Right atrium auricular region (tissue), 2 donors: ENCODE measurements around the gene UBE3C. TPM values are rescaled to one million over a fixed set of nuclear protein-coding genes. Genes with fewer than 3 reads are reported as not detected.
"Not testable (repeated sequence)": the region's sequence is repeated elsewhere in the genome, so short reads cannot be mapped to it uniquely, and the experiment has no call there.

Experiments
- DNase-seq: peaks from one replicate; pipeline ENCODE4 v3.0.0-alpha.2; 2019; ENCODE audit warnings: low spot score
- H3K27ac ChIP-seq, 2 donors: fragments of 200-600 bp; sonication (generic); 1 replicate in 1 of 2; 2 replicates in 1 of 2; pipeline ENCODE4 v1.5.1; 2016 to 2019
- H3K27me3 ChIP-seq, 2 donors: fragments of 200-600 bp; sonication (generic); one replicate each; pipeline versions ENCODE4 v1.5.1 to v1.6.0; 2017 to 2019
- H3K36me3 ChIP-seq: fragments of 200-600 bp; sonication (generic); one replicate; pipeline ENCODE4 v1.5.1; 2016
- H3K4me1 ChIP-seq, 2 donors: fragments of 200-600 bp; sonication (generic); one replicate each; pipeline versions ENCODE4 v1.5.1 to v1.6.0; 2017 to 2019
- H3K4me3 ChIP-seq, 2 donors: fragments of 200-600 bp; sonication (generic); 1 replicate in 1 of 2; 2 replicates in 1 of 2; pipeline ENCODE4 v1.5.1; 2017 to 2019; ENCODE audit warnings: mild to moderate bottlenecking in 1 of 2, moderate library complexity in 1 of 2
- H3K9me3 ChIP-seq, 2 donors: fragments of 200-600 bp; sonication (generic); one replicate each; pipeline ENCODE4 v1.5.1; 2019
- total RNA-seq, 2 donors: library from RNA; depleted of rRNA; stranded (reverse); fragments of >200 nt; gene quantifications; one replicate each; pipeline ENCODE4 v1.1.0, GENCODE V29; 2016
- TF ChIP-seq, protein P1 (sequence below), 2 donors: fragments of 200-600 bp; sonication (generic); IDR thresholded peaks; one replicate each; pipeline ENCODE4 v1.5.1; 2019; ENCODE audit warnings: antibody characterized with exemption in 2 of 2

The UBE3C gene
- total RNA-seq, 2 donors from 2014 or later, result 53.3 to 60.8 TPM

DNA sequence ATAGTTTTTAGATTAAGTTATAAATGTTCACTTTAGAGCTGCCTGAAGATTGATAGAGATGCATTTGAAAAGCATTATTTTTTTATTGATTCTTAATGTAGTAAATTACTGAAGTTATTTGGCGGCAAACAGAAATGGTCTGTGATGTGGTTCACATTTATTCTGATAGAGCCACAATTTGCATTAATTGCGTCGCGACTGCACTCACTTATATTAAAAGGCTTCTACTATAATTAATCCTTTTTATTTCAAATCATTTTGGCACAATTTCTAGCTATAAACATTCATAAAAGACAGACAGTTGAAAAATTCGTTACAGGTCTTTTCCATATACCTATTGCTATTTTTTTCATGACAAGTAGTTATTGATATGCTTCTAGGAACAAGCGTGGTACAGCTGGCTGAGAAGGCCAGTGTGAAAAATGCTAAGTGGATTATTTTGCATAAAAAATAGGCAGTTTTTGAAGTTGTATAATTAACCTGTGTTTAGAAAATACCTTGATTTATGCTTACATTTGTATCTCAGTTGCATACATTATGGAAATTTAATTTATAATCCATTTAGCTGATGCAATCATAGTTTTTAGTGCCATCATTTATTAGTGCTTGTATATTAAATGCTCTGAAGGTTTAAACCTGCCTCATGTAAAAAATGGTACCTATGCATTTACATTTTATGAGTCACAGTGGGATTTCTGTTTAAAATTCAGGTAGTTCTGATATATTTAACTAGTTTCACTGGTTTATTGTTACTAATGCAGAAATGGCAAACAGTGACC lies 106.0 kb downstream of the UBE3C start:
- Histone ChIP-seq H3K9me3 (no peaks in the 10 kb centered on the region), H3K4me3 (no peak overlapping the region), H3K27me3 (no peaks in the 10 kb centered on the region), H3K27ac (no peak overlapping the region), H3K4me1 (no peaks in the 10 kb centered on the region), H3K36me3 (peaks cover 25% of the 10 kb centered on the region)
- no peak for DNase-seq
- TF ChIP-seq, protein P1, sequence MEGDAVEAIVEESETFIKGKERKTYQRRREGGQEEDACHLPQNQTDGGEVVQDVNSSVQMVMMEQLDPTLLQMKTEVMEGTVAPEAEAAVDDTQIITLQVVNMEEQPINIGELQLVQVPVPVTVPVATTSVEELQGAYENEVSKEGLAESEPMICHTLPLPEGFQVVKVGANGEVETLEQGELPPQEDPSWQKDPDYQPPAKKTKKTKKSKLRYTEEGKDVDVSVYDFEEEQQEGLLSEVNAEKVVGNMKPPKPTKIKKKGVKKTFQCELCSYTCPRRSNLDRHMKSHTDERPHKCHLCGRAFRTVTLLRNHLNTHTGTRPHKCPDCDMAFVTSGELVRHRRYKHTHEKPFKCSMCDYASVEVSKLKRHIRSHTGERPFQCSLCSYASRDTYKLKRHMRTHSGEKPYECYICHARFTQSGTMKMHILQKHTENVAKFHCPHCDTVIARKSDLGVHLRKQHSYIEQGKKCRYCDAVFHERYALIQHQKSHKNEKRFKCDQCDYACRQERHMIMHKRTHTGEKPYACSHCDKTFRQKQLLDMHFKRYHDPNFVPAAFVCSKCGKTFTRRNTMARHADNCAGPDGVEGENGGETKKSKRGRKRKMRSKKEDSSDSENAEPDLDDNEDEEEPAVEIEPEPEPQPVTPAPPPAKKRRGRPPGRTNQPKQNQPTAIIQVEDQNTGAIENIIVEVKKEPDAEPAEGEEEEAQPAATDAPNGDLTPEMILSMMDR (IDR thresholded peaks at IDR 0.05), result no peak

DNA sequence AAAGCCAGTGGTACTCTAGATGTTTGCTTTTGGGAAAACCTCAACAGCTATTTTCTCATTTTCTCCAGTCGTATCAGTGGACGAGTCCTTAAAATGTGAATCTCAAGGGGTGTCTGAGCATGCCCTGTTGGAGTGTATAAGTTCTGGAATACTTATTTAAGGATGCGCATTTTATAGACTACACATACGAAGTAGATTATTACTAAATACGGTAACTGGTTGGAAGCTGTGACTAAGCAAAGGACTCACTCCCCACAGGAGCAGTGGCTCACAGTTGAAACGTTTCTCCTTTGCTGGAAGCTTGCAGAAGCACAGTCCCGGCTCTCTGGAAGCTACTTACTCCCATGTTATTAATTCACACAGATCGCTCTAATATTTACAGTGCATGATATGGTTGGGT lies 107.3 kb downstream of the UBE3C start:
- TF ChIP-seq, protein P1 (IDR thresholded peaks at IDR 0.05), result no peak
- H3K27me3 ChIP-seq, result no peaks in the 10 kb centered on the region

DNA sequence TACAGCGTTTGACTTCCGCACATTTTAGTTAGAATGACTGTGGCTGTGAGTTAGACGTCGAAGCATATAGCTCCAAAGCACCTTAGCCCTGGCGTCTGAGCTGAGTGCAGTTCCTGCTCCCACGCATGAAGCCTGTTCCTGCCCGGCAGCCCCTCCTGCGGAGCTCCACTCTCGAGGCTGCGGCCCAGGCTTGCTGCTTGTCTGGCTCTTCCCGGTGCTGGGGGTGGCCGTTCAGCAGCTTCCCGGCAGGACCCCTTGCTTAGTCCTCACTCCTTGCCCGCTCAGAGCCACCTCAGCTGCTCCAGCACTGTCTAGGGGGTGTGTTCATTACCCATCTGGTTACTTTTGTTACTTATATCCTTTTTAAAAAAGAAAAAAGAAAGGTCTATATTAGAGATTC lies 109.9 kb downstream of the UBE3C start:
- no peaks in the 10 kb centered on the region for H3K4me1 ChIP-seq
- TF ChIP-seq, protein P1 (IDR thresholded peaks at IDR 0.05), result no peak
- H3K27me3 ChIP-seq, result no peaks in the 10 kb centered on the region
- no peaks in the 10 kb centered on the region for H3K9me3 ChIP-seq
- no peak overlapping the region for H3K4me3 ChIP-seq
- DNase-seq, result no peak
- peaks cover 29% of the 10 kb centered on the region for H3K36me3 ChIP-seq
- no peak overlapping the region for H3K27ac ChIP-seq

More for the DNA sequence above, 107.3 kb downstream of the UBE3C start:
- Histone ChIP-seq H3K4me3 (no peak overlapping the region), H3K36me3 (peaks cover 29% of the 10 kb centered on the region), H3K9me3 (no peaks in the 10 kb centered on the region), H3K4me1 (no peaks in the 10 kb centered on the region), H3K27ac (no peak overlapping the region)
- no peak for DNase-seq

DNA sequence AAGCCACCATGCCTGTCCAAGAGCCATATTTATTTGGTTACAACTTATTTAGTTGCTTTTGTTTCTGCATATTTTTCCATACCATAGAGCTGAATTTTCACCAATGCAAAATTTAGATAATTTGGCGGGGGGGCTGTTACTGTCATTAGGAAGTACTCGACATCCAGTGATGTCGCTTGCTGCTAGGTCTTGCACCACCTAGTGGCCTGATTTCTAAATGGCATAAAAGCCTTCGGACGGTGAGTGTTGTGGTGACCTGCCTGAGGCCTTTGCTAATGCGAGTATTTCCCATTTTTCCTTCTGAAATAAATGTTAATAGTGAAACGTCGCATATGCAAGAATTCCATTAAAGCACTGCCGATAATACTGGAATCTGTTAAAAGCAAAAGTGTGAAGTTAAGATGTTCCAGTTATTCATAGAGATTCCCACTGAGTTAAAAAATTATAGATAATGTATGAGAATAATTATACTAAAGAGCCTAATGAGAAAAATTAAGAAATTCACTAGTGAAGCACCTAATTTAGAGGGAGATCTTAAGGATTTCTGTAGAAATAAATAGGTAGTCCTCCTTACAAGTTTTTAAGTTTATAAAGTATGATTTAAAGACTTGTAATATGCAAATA lies 112.0 kb downstream of the UBE3C start:
- peaks cover 42% of the 10 kb centered on the region for H3K36me3 ChIP-seq

DNA sequence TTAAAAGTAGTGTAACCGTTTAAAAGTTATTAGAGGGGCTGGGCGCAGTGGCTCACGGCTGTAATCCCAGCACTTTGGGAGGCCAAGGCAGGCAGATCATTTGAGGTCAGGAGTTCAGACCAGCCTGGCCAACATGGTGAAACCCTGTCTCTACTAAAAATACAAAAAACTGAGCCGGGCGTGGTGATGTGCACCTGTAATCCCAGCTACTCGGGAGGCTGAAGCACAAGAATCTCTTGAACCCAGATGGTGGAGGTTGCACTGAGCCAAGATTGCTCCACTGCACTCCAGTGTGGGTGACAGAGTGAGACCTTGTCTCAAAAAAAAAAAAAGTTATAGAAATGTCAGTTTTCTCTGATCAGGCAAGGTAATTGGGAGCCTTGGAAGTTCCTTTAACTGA lies 113.1 kb downstream of the UBE3C start:
- peaks cover 53% of the 10 kb centered on the region for H3K36me3 ChIP-seq
- H3K4me1 ChIP-seq, H3K4me3 ChIP-seq, H3K27me3 ChIP-seq, H3K27ac ChIP-seq, H3K9me3 ChIP-seq, DNase-seq: not testable (repeated sequence)

More for the DNA sequence above, 112.0 kb downstream of the UBE3C start:
- Histone ChIP-seq H3K9me3 (no peaks in the 10 kb centered on the region), H3K27ac (no peak overlapping the region), H3K4me1 (no peaks in the 10 kb centered on the region), H3K27me3 (no peaks in the 10 kb centered on the region), H3K4me3 (no peak overlapping the region)
- DNase-seq, result no peak
- TF ChIP-seq, protein P1 (IDR thresholded peaks at IDR 0.05), result peak; percentile 70 to 76

DNA sequence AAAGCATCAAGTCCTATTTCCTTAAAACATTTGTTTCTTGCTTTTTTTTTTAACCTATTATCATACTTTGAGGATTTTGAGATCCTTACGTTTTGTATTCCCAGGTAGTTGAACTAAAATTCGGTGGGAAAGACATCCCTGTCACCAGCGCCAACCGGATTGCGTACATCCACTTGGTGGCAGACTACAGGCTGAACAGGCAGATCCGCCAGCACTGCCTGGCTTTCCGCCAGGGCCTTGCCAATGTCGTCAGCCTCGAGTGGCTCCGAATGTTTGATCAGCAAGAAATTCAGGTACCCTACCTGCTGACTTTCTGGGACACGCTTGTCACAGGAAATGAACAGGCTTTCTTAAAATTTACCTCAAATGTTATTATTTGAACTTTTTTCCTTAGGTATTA lies 115.1 kb downstream of the UBE3C start:
- Histone ChIP-seq H3K36me3 (peaks cover 62% of the 10 kb centered on the region), H3K4me1 (no peaks in the 10 kb centered on the region)

DNA sequence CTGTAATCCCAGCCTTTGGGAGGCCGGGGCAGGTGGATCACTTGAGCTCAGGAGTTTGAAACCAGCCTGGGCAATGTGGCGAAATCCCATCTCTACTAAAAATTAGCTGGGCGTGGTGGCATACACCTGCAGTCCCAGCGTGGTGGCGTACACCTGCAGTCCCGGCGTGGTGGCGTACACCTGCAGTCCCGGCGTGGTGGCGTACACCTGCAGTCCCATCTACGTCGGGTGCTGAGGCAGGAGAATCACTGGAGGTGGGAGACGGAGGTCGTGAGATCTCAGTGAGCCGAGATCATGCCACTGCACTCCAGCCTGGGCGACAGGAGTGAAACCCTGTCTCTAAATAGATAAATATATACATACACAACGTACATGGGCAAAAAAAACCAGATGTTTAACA lies 116.1 kb downstream of the UBE3C start:
- H3K36me3 ChIP-seq, result peaks cover 63% of the 10 kb centered on the region
- H3K4me3 ChIP-seq, H3K9me3 ChIP-seq, H3K27ac ChIP-seq, H3K4me1 ChIP-seq, H3K27me3 ChIP-seq, DNase-seq: not testable (repeated sequence)

More for the DNA sequence above, 115.1 kb downstream of the UBE3C start:
- Histone ChIP-seq H3K27ac (no peak overlapping the region), H3K27me3 (no peaks in the 10 kb centered on the region), H3K9me3 (no peaks in the 10 kb centered on the region), H3K4me3 (no peak overlapping the region)
- DNase-seq, result no peak
- TF ChIP-seq, protein P1 (IDR thresholded peaks at IDR 0.05), result peak in 1 of 2 donors; percentile 45
